ENCODE measurements around the gene LUC7L2.
"Not testable (repeated sequence)": the region's sequence is repeated elsewhere in the genome, so short reads cannot be mapped to it uniquely, and the experiment has no call there.

LUC7L2 gene

DNA sequence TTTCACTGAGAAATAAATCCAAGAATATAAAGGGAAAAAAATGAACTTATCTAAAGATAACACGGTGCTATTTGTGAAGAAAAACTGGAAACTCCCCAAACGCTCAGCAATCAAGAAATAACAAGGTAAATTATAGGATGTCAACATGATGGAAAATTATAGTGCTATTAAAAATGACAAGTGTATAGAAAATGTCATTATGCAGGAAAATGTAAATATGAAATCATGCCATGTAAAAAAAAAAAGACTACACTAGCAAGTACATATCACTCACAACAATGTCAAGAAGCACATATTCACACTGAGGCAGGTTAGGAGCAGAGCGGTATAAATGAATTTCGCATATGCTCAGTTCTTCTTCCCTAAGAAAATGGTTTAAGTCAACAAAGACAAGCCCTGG, 96.1 kb downstream of the LUC7L2 start:
- no peak overlapping the region for H3K4me3 ChIP-seq (replicated peaks; ENCODE audit: low read depth, low read length)
- TF ChIP-seq, protein P1, sequence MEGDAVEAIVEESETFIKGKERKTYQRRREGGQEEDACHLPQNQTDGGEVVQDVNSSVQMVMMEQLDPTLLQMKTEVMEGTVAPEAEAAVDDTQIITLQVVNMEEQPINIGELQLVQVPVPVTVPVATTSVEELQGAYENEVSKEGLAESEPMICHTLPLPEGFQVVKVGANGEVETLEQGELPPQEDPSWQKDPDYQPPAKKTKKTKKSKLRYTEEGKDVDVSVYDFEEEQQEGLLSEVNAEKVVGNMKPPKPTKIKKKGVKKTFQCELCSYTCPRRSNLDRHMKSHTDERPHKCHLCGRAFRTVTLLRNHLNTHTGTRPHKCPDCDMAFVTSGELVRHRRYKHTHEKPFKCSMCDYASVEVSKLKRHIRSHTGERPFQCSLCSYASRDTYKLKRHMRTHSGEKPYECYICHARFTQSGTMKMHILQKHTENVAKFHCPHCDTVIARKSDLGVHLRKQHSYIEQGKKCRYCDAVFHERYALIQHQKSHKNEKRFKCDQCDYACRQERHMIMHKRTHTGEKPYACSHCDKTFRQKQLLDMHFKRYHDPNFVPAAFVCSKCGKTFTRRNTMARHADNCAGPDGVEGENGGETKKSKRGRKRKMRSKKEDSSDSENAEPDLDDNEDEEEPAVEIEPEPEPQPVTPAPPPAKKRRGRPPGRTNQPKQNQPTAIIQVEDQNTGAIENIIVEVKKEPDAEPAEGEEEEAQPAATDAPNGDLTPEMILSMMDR (IDR thresholded peaks at IDR 0.05; ENCODE audit: low read length, missing control alignments), result no peak
- DNase-seq (ENCODE audit: low read depth), result no peak

DNA sequence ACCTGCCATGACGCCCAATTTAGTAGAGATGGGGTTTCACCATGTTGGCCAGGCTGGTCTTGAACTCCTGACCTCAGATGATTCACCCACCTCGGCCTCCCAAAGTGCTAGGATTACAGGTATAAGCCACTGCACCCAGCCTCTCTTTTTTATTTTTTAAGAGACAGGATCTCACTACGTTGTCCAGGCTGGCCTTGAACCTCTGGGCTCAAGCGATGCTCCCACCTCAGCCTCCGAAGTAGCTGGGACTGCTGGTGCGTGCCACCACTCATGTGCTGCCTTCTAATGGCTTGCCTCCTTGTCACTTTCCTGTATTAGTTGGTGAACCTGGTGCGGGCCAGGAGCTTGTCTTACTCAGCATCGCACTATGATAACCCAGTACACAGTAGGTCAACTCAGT, 96.8 kb downstream of the LUC7L2 start:
- TF ChIP-seq, protein P1 (IDR thresholded peaks at IDR 0.05; ENCODE audit: low read length, missing control alignments), result no peak
- no peak overlapping the region for H3K4me3 ChIP-seq (replicated peaks; ENCODE audit: low read depth, low read length)
- DNase-seq (ENCODE audit: low read depth), result no peak

DNA sequence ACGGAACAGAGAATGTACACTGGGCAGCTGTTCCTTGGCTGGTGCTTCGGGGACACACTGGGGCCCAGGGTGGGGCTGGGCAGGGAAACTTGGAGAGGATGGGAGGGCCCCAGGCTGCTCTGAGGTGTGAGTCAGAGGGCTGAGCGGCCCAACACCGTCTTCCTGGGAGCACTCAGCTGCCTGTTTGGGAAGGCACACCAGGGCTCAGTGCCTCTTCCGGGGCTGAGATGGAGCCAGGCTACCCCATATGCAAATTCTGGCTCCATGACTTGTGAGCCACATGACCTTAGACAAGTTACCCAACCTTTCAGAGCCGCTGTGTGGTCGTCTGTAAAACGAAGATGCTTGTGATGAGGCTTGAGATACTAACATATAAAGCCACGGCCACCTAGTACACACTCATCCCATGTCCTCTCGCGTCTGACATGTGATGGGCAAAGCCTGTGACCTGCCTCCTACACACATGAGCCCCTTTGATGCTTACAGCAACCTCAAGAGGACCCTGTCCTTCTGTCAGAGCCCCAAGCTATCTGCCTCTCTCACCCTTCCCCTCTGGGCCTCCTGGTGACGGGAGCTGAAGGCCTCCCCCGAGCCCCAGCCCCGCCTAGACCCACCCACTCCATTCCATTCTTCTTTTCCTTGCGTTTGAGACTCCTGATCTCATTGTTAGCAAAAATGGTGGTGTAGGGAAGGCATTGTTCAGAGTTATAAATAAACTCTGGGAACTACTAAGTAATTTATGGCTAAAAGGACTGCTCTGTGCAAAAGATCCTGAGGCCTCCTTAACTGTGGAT, 97.7 kb downstream of the LUC7L2 start:
- TF ChIP-seq, protein P1 (IDR thresholded peaks at IDR 0.05; ENCODE audit: low read length, missing control alignments), result no peak
- no peak overlapping the region for H3K4me3 ChIP-seq (replicated peaks; ENCODE audit: low read depth, low read length)
- DNase-seq (ENCODE audit: low read depth), result peak; percentile 26

DNA sequence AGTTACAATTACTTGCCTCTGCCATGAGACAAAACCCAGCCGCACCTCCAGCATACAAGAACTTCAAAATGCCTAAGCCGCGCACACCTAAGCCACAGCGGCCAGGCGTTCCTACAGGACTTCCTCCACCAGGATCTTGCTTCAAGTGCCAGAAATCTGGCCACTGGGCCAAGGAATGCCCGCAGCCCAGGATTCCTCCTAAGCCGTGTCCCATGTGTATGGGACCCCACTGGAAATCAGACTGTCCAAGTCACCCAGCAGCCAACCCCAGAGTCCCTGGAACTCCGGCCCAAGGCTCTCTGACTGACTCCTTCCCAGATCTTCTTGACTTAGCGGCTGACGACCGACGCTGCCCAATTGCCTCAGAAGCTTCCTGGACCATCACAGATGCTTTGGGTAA, 103.7 kb downstream of the LUC7L2 start:
- not testable (repeated sequence) for DNase-seq (ENCODE audit: low read depth); H3K4me3 ChIP-seq (replicated peaks; ENCODE audit: low read depth, low read length)

DNA sequence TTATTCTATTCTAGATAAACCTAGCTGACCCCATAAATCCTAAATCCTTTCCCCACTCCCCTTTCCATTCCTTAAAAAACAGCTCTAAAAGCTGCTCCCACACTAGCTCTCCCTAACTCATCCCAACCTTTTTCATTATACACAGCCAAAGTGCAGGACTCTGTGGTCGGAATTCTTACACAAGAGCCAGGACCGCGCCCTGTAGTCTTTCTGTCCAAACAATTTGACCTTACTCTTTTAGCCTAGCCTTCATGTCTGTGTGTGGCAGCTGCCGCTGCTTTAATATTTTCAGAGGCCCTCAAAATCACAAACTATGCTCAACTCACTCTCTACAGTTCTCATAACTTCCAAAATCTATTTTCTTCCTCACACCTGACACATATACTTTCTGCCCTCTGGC, 104.8 kb downstream of the LUC7L2 start:
- DNase-seq (ENCODE audit: low read depth); H3K4me3 ChIP-seq (replicated peaks; ENCODE audit: low read depth, low read length): not testable (repeated sequence)

DNA sequence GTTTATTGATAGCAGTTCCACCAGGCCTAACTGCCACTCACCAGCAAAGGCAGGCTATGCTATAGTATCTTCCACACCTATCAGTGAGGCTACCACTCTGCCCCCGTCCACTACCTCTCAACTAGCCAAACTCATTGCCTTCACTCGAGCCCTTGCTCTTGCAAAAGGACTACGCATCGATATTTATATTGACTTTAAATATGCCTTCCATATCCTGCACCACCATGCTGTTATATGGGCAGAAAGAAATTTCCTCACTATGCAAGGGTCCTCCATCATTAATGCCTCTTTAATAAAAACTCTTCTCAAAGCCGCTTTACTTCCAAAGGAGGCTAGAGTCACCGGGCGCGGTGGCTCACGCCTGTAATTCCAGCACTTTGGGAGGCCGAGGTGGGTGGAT, 105.4 kb downstream of the LUC7L2 start:
- not testable (repeated sequence) for DNase-seq (ENCODE audit: low read depth); H3K4me3 ChIP-seq (replicated peaks; ENCODE audit: low read depth, low read length)

DNA sequence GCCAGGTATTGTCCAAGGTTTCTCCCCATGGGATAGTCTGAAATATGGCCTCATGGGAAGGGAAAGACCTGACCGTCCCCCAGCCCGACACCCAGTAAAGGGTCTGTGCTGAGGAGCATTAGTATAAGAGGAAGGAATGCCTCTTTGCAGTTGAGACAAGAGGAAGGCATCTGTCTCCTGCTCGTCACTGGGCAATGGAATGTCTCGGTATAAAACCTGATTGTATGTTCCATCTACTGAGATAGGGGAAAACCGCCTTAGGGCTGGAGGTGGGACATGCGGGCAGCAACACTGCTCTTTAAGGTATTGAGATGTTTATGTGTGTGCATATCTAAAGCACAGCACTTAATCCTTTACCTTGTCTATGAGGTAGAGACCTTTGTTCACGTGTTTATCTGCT, 108.0 kb downstream of the LUC7L2 start:
- DNase-seq (ENCODE audit: low read depth); H3K4me3 ChIP-seq (replicated peaks; ENCODE audit: low read depth, low read length): not testable (repeated sequence)

DNA sequence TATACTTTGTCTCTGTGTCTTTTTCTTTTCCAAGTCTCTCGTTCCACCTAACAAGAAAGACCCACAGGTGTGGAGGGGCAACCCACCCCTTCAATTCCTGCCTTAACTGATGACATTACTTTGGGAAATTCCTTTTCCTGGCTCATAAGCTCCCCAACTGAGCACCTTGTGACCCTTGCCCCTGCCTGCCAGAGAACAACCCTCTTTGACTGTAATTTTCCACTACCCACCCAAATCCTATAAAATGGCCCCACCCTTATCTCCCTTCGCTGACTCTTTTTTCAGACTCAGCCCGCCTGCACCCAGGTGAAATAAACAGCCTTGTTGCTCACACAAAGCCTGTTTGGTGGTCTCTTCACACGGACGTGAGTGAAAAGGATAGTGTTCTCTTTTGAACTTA, 108.6 kb downstream of the LUC7L2 start:
- not testable (repeated sequence) for H3K4me3 ChIP-seq (replicated peaks; ENCODE audit: low read depth, low read length); DNase-seq (ENCODE audit: low read depth)

DNA sequence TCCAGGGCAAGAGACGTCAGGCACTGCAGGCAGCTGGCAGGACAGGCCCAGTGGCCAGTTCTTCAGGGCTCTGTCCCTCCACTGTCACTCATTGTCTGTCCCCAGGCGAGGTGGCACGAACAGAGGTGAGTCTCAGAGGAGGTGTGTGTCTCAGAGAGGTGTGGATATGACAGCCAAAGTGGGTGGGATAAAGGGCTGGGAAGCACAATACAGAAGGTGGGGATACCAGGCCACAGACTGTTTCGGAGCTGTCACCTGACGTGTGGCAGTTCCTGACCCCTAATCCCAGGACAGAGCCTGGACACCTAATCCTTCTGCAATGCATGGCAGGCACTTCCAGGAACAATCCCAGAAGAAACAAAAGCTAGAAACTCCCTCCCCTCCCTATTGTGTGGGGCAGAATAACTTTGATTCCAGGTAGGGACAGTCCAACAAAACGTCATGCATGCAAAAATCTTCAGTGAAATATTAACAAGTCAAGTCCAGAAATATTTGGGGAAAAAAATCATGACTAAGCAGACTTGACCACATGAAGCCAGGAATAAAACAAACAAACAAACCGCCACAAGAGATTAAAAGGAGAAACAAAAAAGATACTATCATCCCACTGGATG, 112.2 kb downstream of the LUC7L2 start:
- no peak overlapping the region for H3K4me3 ChIP-seq (replicated peaks; ENCODE audit: low read depth, low read length)

More for the DNA sequence above, 112.2 kb downstream of the LUC7L2 start:
- TF ChIP-seq, protein P1 (IDR thresholded peaks at IDR 0.05; ENCODE audit: low read length, missing control alignments), result no peak
- peak; percentile 45 for DNase-seq (ENCODE audit: low read depth)

Data from fibroblast of pulmonary artery (primary cell).